Measurements from ENCODE around the gene LENG9. TPM values are rescaled to one million over a fixed set of nuclear protein-coding genes. Genes with fewer than 3 reads are reported as not detected.

Gene LENG9
- total and polyA plus RNA-seq, 2 of the 13 experiments (the other 11 are each of a cell fraction or from before 2014, with no cell fraction given): 0.75 to 2.9 TPM

GRCh38 chr19:54463531-54464043, at the start of gene LENG9 (continued):
- TF ChIP-seq ZNF609 (CRISPR knock-in tag; IDR thresholded peaks at IDR 0.05; ENCODE audit: borderline replicate concordance): no peak
- TF ChIP-seq ZBTB33 (CRISPR knock-in tag; IDR thresholded peaks at IDR 0.05): no peak
- no peak for TF ChIP-seq SUZ12 (IDR thresholded peaks at IDR 0.05; ENCODE audit: low read depth, low read length)
- no peak for TF ChIP-seq ZFP91 (CRISPR knock-in tag; IDR thresholded peaks at IDR 0.05; ENCODE audit: borderline replicate concordance)
- no peak for TF ChIP-seq ZNF446 (CRISPR knock-in tag; IDR thresholded peaks at IDR 0.05)
- no peak for TF ChIP-seq HNF1A (IDR thresholded peaks at IDR 0.05; ENCODE audit: low read depth)
- TF ChIP-seq HNF1A (CRISPR knock-in tag; IDR thresholded peaks at IDR 0.05; ENCODE audit: borderline replicate concordance): no peak
- no peak for TF ChIP-seq ELK4 (CRISPR knock-in tag; IDR thresholded peaks at IDR 0.05; ENCODE audit: borderline replicate concordance)
- TF ChIP-seq ZNF354B (CRISPR knock-in tag; IDR thresholded peaks at IDR 0.05): no peak
- TF ChIP-seq TIGD3 (CRISPR knock-in tag; IDR thresholded peaks at IDR 0.05; ENCODE audit: borderline replicate concordance): no peak
- no peak for TF ChIP-seq TEF (CRISPR knock-in tag; IDR thresholded peaks at IDR 0.05)
- TF ChIP-seq ZNF24 (IDR thresholded peaks at IDR 0.05): no peak

Data from HepG2 (cell line).